Neural cell (in vitro differentiated cells): ENCODE data around the gene DNASE1L2. TPM values are rescaled to one million over a fixed set of nuclear protein-coding genes. Genes with fewer than 3 reads are reported as not detected.
A peak's percentile ranks its signal among the peaks of the same experiment; 100 is the strongest.

Experiments used
- H2AFZ ChIP-seq: fragments of 200-600, 300-800 bp; sonication (generic), shearing (Covaris generic); 2 replicates; pipeline ENCODE4 v1.6.0; 2014; ENCODE audit warnings: low read depth, mild to moderate bottlenecking, antibody characterized with exemption, low read length, moderate library complexity
- H3F3A ChIP-seq: fragments of 200-600 bp; shearing (Covaris generic); 2 replicates; pipeline ENCODE4 v1.6.1; 2016; ENCODE audit warnings: mild to moderate bottlenecking, moderate library complexity, mixed read lengths, antibody characterized with exemption, low read length; ENCODE audit not compliant: insufficient read depth, poor library complexity, severe bottlenecking
- H3K27ac ChIP-seq: fragments of 200-600, 300-800 bp; sonication (generic), shearing (Covaris generic); 2 replicates; pipeline ENCODE4 v1.5.1; 2014; ENCODE audit warnings: mild to moderate bottlenecking, low read length, moderate library complexity
- H3K27me3 ChIP-seq: fragments of 300-800, 200-600 bp; sonication (generic), shearing (Covaris generic); 2 replicates; pipeline ENCODE4 v1.6.0; 2014; ENCODE audit warnings: mild to moderate bottlenecking, low read depth, low read length, moderate library complexity; ENCODE audit not compliant: insufficient read depth
- H3K36me3 ChIP-seq: fragments of 300-800, 200-600 bp; sonication (generic), shearing (Covaris generic); 2 replicates; pipeline ENCODE4 v1.5.1; 2014; ENCODE audit warnings: mild to moderate bottlenecking, antibody characterized with exemption, low read length, moderate library complexity; ENCODE audit not compliant: insufficient read depth
- H3K4me2 ChIP-seq: fragments of 300-800, 200-600 bp; sonication (generic), shearing (Covaris generic); 2 replicates; pipeline ENCODE4 v1.6.0; 2014; ENCODE audit warnings: mild to moderate bottlenecking, low read length
- H3K4me3 ChIP-seq: fragments of 300-800, 200-600 bp; sonication (generic), shearing (Covaris generic); 2 replicates; pipeline ENCODE4 v1.5.1; 2014; ENCODE audit warnings: mild to moderate bottlenecking, low read length, moderate library complexity
- H3K79me2 ChIP-seq: fragments of 200-600 bp; shearing (Covaris generic); replicated peaks from 2 replicates; pipeline ENCODE4 v1.6.0; 2014; ENCODE audit warnings: mild to moderate bottlenecking, low read length, moderate library complexity; ENCODE audit not compliant: insufficient read depth
- H3K9ac ChIP-seq: fragments of 300-800, 200-600 bp; sonication (generic), shearing (Covaris generic); 2 replicates; pipeline ENCODE4 v1.6.1; 2016; ENCODE audit warnings: mild to moderate bottlenecking, low read length, mixed read lengths
- H3K9me2 ChIP-seq: fragments of 200-600 bp; shearing (Covaris generic); 2 replicates; pipeline ENCODE4 v1.6.1; 2016; ENCODE audit warnings: mild to moderate bottlenecking, low read length, mixed read lengths; ENCODE audit not compliant: insufficient read depth
- H3K9me3 ChIP-seq: fragments of 200-600, 300-800 bp; sonication (generic), shearing (Covaris generic); 2 replicates; pipeline ENCODE4 v1.6.1; 2016; ENCODE audit warnings: mild to moderate bottlenecking, mixed run types, low read length, moderate library complexity, mixed read lengths
- H4K20me1 ChIP-seq: fragments of 200-600 bp; shearing (Covaris generic); 2 replicates; pipeline ENCODE4 v1.6.1; 2016; ENCODE audit warnings: mild to moderate bottlenecking, mixed run types; ENCODE audit not compliant: insufficient read depth
- CTCF ChIP-seq: fragments of 450-650 bp; IDR thresholded peaks from 2 replicates; pipeline ENCODE4 v1.5.1; 2014; ENCODE audit warnings: antibody characterized with exemption, mild to moderate bottlenecking, moderate library complexity; ENCODE audit not compliant: poor library complexity, severe bottlenecking
- EP300 ChIP-seq: fragments of 450-650 bp; conservative IDR thresholded peaks from 2 replicates; pipeline ENCODE4 v1.6.1; 2014; ENCODE audit warnings: antibody characterized with exemption, mild to moderate bottlenecking, moderate library complexity; ENCODE audit not compliant: poor library complexity, severe bottlenecking
- EZH2 ChIP-seq: fragments of 200-600, 300-800 bp; shearing (Covaris generic), sonication (generic); IDR thresholded peaks from 2 replicates; pipeline ENCODE4 v1.6.1; 2014; ENCODE audit warnings: antibody characterized with exemption, low read length, borderline replicate concordance, mild to moderate bottlenecking; ENCODE audit not compliant: insufficient read depth, poor library complexity, severe bottlenecking
- MXI1 ChIP-seq: fragments of 450-650 bp; conservative IDR thresholded peaks from 2 replicates; pipeline ENCODE4 v1.6.1; 2014; ENCODE audit warnings: antibody characterized with exemption, mild to moderate bottlenecking; ENCODE audit not compliant: poor library complexity, severe bottlenecking
- POLR2AphosphoS5 ChIP-seq: IDR thresholded peaks from 2 replicates; pipeline ENCODE4 v1.6.1; 2012
- RAD21 ChIP-seq: fragments of 450-650 bp; conservative IDR thresholded peaks from 2 replicates; pipeline ENCODE4 v1.6.1; 2014; ENCODE audit warnings: antibody characterized with exemption, mild to moderate bottlenecking, moderate library complexity
- SMC3 ChIP-seq: fragments of 450-650 bp; conservative IDR thresholded peaks from 2 replicates; pipeline ENCODE4 v1.6.1; 2014; ENCODE audit warnings: antibody characterized with exemption, mild to moderate bottlenecking, moderate library complexity; ENCODE audit not compliant: poor library complexity
- TAF1 ChIP-seq: IDR thresholded peaks from 2 replicates; pipeline ENCODE4 v1.6.1; 2012; ENCODE audit warnings: low read depth
- polyA plus RNA-seq: library from polyadenylated mRNA; depleted of rRNA; stranded (reverse); fragments of >200 nt; gene quantifications from 2 replicates; pipeline ENCODE4 v1.2.3, GENCODE V29; 2014
- TF ChIP-seq, protein P1 (sequence below): IDR thresholded peaks from 2 replicates; pipeline ENCODE4 v1.6.1; 2012; ENCODE audit warnings: borderline replicate concordance

DNASE1L2 gene
- polyA plus RNA-seq, 1 donor from 2014 or later: 10.2 TPM

DNA sequence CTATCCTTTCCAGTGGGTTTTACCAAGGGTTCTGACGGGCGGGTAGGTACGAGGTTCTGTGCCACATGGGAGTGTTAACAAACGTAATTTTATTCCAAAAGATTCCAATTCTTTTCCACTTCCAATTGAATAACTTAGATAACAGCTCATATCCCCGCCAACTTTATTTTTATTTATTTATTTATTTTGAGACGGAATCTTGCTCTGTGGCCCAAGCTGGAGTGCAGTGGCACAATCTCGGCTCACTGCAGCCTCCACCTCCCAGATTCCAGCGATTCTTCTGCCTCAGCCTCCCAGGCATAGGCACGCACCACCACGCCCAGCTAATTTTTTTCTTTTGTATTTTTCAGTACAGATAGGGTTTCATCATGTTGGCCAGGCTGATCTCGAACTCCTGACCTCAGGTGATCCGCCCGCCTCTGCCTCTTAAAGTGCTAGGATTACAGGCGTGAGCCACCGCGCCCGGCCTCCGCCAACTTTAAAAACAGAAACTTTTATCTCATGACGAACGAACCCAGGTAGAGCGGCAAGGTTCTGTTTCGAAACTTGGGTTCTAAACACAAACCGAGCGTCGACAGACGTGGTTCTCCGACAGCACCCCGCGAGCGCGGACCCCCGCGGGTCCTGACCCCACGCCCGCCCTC is 14.5 kb downstream of the DNASE1L2 start:
- peaks cover 4% of the 10 kb centered on the region for H3K79me2 ChIP-seq
- no peaks in the 10 kb centered on the region for H3K9me3 ChIP-seq
- no peaks in the 10 kb centered on the region for H3K27me3 ChIP-seq
- H3K4me2 ChIP-seq: no peak overlapping the region
- peak overlapping the region; percentile 64 for H3K4me3 ChIP-seq
- TF ChIP-seq, protein P1, sequence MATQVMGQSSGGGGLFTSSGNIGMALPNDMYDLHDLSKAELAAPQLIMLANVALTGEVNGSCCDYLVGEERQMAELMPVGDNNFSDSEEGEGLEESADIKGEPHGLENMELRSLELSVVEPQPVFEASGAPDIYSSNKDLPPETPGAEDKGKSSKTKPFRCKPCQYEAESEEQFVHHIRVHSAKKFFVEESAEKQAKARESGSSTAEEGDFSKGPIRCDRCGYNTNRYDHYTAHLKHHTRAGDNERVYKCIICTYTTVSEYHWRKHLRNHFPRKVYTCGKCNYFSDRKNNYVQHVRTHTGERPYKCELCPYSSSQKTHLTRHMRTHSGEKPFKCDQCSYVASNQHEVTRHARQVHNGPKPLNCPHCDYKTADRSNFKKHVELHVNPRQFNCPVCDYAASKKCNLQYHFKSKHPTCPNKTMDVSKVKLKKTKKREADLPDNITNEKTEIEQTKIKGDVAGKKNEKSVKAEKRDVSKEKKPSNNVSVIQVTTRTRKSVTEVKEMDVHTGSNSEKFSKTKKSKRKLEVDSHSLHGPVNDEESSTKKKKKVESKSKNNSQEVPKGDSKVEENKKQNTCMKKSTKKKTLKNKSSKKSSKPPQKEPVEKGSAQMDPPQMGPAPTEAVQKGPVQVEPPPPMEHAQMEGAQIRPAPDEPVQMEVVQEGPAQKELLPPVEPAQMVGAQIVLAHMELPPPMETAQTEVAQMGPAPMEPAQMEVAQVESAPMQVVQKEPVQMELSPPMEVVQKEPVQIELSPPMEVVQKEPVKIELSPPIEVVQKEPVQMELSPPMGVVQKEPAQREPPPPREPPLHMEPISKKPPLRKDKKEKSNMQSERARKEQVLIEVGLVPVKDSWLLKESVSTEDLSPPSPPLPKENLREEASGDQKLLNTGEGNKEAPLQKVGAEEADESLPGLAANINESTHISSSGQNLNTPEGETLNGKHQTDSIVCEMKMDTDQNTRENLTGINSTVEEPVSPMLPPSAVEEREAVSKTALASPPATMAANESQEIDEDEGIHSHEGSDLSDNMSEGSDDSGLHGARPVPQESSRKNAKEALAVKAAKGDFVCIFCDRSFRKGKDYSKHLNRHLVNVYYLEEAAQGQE: no peak
- TF ChIP-seq CTCF (no peak), MXI1 (no peak), SMC3 (no peak), POLR2AphosphoS5 (no peak), EZH2 (no peak), RAD21 (no peak), EP300 (no peak), TAF1 (no peak)
- H4K20me1 ChIP-seq: no peaks in the 10 kb centered on the region
- H3K9ac ChIP-seq: peak overlapping the region; percentile 59
- no peaks in the 10 kb centered on the region for H3K9me2 ChIP-seq
- no peaks in the 10 kb centered on the region for H3K36me3 ChIP-seq
- H3F3A ChIP-seq: no peaks in the 10 kb centered on the region
- H3K27ac ChIP-seq: no peak overlapping the region
- H2AFZ ChIP-seq: no peak overlapping the region

DNA sequence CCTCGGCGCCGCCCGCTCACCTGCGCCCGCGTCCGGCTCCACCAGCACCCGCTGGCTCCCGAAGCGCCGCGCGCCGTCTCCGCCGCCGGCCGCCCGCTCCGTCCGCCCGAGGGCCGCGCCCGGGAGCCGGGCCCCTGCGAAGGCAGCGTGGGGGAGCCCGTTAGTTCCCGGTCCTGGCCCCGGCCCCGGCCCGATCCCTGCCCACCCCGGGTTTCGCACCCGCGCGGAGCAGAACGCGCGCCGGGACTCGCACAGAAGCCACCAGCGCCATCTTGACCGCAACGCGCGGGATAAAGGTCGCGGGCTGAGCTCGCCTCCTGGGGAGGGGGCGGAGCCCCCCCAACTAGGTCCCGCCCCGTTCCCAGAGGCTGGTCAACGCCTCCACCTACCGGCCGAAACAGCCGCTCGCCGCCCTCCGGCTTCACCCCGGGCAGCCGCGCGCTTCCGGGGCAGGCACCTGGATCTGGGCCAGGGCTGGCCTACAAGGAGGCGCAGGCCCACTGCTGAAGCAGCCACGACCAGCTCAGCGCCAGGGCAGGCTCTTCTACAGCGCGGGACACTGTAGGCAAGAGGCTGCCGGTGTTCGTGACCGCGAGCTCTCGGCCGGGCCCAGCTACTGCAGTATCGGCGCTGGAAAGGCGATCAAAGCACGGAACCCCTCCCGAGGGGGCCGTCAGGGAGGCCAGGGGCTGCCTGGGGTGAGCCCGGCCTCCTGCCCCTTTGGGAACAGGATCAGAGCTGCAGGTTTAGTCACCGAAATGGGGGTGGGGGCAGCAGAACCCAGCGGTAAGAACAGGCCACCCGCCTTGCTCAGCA is 15.3 kb downstream of the DNASE1L2 start, which contains the start of gene ECI1:
ECI1 (minus strand) TSS at position 292 of the 816 bp plus-strand sequence; CDS start at position 271, 21 bp downstream.
- peak within 1 kb of the TSS; percentile 59 for H3K9ac ChIP-seq
- peak within 1 kb of the TSS; percentile 64 for H3K4me3 ChIP-seq
- peak within 1 kb of the TSS; percentile 21 for H2AFZ ChIP-seq
- no peaks in the 10 kb centered on the region for H3K27me3 ChIP-seq
- no peak for TF ChIP-seq TAF1
- TF ChIP-seq CTCF: peak; percentile 69
- peak; percentile 45 for TF ChIP-seq POLR2AphosphoS5
- TF ChIP-seq MXI1: peak; percentile 55
- TF ChIP-seq RAD21: peak; percentile 72
- TF ChIP-seq, protein P1: peak; percentile 53
- no peak within 1 kb of the TSS for H3K4me2 ChIP-seq
- H3F3A ChIP-seq: no peaks in the 10 kb centered on the region
- peak within 1 kb of the TSS; percentile 47 for H3K27ac ChIP-seq
- no peaks in the 10 kb centered on the region for H3K9me2 ChIP-seq
- no peaks in the 10 kb centered on the region for H3K36me3 ChIP-seq
- no peaks in the 10 kb centered on the region for H3K9me3 ChIP-seq
- H4K20me1 ChIP-seq: no peaks in the 10 kb centered on the region
- peaks cover 4% of the 10 kb centered on the region for H3K79me2 ChIP-seq
